ENCODE results near the gene SPRR1A.

SPRR1A gene

DNA sequence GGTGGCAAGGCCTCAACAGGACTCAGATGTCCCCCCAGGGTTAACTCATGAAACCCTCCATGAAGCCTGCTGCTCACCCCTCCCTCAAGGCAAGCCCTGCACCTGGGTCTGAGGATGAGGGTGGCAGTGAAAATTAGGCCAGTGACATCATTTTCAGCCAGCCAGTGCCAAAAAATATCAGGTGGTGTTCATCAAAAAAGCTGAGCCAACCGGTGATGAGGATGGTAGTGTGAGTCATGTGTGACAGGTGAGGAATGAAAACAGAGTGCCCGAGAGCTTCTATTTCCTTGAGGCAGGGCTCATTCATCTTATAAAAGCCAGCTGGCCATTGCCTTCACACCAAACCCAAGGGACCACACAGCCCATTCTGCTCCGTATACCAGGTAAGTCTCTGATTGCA lies at the start of gene SPRR1A:
SPRR1A (plus strand) TSS at position 339 of the 400 bp plus-strand sequence. CDS start 1,150 bp downstream, outside the sequence.
- DNase-seq (ENCODE audit: low read depth): no peak

DNA sequence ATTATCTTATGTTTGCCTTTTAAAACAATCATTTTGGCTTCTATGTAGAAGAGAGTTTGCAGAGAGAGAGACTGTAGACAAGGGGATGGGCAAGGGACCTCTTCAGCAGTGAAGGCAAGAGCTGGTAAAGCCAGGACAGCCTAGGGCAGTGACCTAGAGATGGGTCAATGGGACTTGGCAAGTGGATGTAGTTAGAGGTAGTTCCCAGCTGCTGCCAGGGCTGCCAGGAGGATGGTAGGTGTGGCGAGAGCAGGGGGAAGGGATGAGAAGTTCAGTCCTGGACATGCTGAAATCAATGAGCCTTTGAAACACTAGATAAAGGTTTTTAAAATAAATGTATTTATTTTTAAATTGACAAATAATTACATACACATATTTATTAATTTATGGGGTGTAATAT lies 43.3 kb upstream of the SPRR1A start:
- DNase-seq (ENCODE audit: low read depth): no peak

DNA sequence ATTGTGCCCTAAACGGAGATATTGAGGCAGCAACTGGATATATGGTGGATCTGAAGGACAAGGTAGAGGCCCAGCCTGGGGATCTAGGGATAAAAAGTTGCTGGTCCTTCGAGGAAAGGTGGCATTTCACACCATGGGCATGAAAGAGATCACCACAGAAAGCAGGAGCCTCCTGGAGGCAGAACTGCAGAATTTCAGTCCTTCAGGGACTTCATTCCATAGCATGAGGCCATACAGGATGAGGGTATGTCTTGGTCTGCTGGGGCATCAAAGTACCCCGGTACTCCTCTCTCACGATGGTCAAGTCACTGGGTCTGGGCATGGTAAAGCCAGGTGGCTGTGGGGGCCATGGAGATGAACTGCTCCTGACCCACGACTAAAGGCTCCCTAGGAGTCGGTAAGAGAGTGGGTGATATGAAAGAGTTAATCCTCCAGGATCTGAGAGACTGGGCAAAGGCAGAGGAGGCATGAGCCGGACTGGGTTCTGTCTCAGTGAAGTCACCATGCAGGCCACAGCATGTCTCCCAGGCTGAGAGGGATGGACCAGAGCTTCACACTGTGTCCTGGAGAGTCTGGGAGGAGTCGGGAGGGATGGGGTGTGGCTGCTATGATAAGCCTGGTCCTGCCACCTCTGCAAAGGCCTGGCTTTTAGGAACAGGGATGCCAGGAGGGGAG lies 42.7 kb upstream of the SPRR1A start:
- DNase-seq (ENCODE audit: low read depth): no peak

- DNase-seq (ENCODE audit: low read depth): no peak
Measured at GRCh38 chr1:152942161-152942560, 41.7 kb upstream of the SPRR1A start.

GRCh38 chr1:152946248-152946647 lies 37.6 kb upstream of the SPRR1A start:
- DNase-seq (ENCODE audit: low read depth): no peak

- DNase-seq (ENCODE audit: low read depth): no peak
Measured at GRCh38 chr1:152946651-152947256, 37.1 kb upstream of the SPRR1A start, which contains the start of gene SPRR5. Gene SPRR5 (plus strand): TSS chr1:152947206. CDS start chr1:152948555, 1,349 bp downstream.

DNA sequence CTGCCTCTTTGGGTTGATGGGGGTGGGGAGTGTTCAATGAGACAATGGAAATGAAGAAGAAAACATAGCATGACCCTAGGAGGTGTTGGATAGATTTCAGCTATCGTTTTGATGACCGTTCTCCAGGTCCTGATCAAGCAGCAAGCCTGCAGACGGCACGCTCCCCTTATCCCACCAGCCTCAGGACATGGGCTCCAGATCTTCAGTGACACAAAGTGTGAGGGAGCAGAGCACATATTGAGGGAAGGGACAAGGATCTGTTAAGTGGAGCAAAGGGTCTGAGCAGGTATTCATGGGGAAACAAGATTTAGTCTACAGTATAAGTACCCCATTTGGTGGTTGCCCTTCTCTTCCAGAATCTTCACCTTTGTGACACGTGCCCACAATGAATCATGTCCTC lies 32.2 kb upstream of the SPRR1A start:
- DNase-seq (ENCODE audit: low read depth): no peak

- no peak for DNase-seq (ENCODE audit: low read depth)
Measured at GRCh38 chr1:152953761-152954160, 30.1 kb upstream of the SPRR1A start.

DNA sequence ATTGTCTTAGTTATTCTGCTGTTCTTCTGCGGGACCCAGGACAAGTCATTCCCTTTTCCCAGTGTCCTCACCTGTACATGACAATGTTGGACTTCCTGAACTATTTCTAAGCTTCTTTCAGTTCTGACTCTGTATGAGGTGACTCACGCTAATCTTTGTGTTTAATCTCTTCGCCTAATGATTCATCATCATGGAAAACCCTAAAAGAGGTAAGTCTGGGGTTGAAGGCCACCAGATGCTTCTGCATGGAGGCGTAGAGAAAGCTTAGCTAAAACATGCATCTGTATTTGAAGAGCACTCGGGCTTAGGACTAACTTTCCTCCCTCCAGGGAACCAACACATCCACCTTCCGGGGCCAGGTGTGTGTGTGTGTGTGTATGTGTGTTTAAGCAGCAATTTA lies 29.4 kb upstream of the SPRR1A start:
- no peak for DNase-seq (ENCODE audit: low read depth)

GRCh38 chr1:152957561-152957960 lies 26.3 kb upstream of the SPRR1A start:
- DNase-seq (ENCODE audit: low read depth): no peak

GRCh38 chr1:152959273-152959672 lies 24.6 kb upstream of the SPRR1A start:
- DNase-seq (ENCODE audit: low read depth): no peak

GRCh38 chr1:152959801-152960451 lies 24.0 kb upstream of the SPRR1A start:
- DNase-seq (ENCODE audit: low read depth): no peak

GRCh38 chr1:152960452-152961044 lies 23.3 kb upstream of the SPRR1A start:
- DNase-seq (ENCODE audit: low read depth): no peak

- no peak for DNase-seq (ENCODE audit: low read depth)
Measured at GRCh38 chr1:152961226-152961891, 22.5 kb upstream of the SPRR1A start.

DNA sequence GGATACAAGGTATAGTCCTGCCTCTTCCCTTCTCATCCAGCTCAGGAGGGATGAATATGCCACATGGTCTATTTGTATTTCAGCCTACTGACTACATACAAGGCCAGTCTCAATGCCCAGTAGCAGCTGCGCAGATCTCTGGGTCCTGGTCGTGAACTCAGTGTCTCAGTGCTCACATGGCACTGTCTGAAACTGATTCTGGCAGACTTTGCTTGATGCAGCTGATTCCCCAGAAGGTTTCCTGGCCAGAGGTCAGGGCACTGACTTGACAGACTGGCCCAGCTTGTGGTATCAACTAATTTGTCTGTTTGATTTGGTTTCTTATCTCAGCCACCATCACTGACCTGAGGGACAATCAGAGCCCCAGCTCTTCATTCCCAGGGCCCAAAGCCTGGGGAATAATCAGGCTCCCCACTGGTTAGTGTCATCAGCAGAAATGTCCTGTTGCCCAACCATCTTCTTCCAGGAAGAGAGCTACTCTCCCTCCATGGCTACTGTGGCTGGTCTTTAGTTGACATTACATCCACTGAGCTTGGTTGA lies 20.9 kb upstream of the SPRR1A start:
- no peak for DNase-seq (ENCODE audit: low read depth)

GRCh38 chr1:152964536-152964935 lies 19.3 kb upstream of the SPRR1A start:
- no peak for DNase-seq (ENCODE audit: low read depth)

- DNase-seq (ENCODE audit: low read depth): no peak
Measured at GRCh38 chr1:152965853-152966252, 18.0 kb upstream of the SPRR1A start.

GRCh38 chr1:152967201-152967600 lies 16.7 kb upstream of the SPRR1A start:
- no peak for DNase-seq (ENCODE audit: low read depth)

DNA sequence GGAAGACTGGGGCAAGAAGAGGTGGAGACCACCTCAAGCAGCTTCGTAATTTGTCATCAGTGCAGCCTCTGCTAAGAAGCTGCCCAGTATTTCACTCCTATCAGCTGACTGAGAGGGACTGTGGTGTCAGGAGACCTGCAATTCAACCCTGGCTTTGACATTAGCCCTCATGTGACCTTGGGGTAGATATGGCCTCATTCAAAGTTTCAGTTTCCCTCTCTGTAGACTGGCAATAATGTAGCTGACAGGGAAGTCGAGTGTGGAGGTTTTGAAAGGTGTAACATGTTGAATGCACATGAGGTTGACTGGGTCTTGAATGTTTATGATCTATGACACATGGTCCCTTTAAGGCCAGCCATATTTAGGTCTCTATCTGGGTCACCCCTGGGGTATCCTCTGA lies 15.6 kb upstream of the SPRR1A start:
- no peak for DNase-seq (ENCODE audit: low read depth)

DNA sequence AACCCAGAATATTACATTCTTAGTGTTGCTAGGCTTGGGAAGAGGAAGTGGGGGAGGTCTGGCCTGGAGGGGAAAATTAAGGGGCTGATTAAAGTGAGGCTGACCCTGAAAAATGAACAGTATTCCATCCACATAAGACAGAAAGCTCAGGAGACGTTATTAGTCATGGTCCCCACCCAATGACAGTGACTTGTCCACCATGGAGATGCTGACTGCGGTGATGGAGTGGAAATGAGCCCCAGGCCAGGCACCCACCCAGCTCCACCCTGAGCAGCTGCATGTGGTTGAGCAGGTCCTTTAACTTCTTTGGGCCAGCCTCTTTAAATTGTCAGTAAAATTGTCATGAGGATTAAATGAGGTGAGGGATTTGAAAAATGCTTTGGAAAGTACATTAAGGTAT lies 14.8 kb upstream of the SPRR1A start:
- DNase-seq (ENCODE audit: low read depth): no peak

GRCh38 chr1:152970495-152970894 lies 13.4 kb upstream of the SPRR1A start, which contains the start of gene SPRR4:
Gene SPRR4 (plus strand): TSS chr1:152970648. CDS start chr1:152971891, 1,243 bp downstream.
- DNase-seq (ENCODE audit: low read depth): no peak
